ENCODE data around the gene LRRC75A.

Gene LRRC75A

DNA sequence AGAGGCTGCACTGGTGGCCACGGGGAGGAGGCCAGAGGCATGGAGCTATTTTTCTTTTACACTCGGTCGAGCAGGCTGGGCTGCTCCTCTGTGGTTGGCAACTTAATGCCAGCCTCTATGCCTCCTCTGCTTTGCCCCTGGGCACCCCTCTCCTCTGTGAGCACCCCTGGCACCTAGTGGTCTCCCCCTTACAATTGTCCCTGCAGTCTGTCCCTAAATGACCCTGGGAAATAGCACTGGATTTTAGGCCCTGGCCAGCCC, 27.0 kb downstream of the LRRC75A start:
- no peaks in the 10 kb centered on the region for H3K4me1 ChIP-seq (ENCODE audit: insufficient read depth, low read length)
- DNase-seq (no peak), ATAC-seq (ENCODE audit: insufficient read depth, low read depth) (no peak)
- peaks cover 35% of the 10 kb centered on the region for H4K20me1 ChIP-seq (ENCODE audit: insufficient read depth, low read length)
- H2AFZ ChIP-seq (ENCODE audit: low read depth, low read length): no peak overlapping the region
- no peaks in the 10 kb centered on the region for H3K9me3 ChIP-seq (ENCODE audit: insufficient read depth, low read length, severe bottlenecking)
- H3K36me3 ChIP-seq (ENCODE audit: insufficient read depth, low read length): peaks cover 18% of the 10 kb centered on the region
- no peak overlapping the region for H3K4me3 ChIP-seq (ENCODE audit: low read depth in 1 of 2, low read length in 2 of 2)
- H3K27ac ChIP-seq (ENCODE audit: low read length): no peak overlapping the region
- H3K27me3 ChIP-seq (ENCODE audit: insufficient read depth, low read length, poor library complexity): no peaks in the 10 kb centered on the region
- no peak overlapping the region for H3K4me2 ChIP-seq (ENCODE audit: insufficient read depth, low read length)
- no peak overlapping the region for H3K9ac ChIP-seq (ENCODE audit: low read depth, low read length)
- H3K79me2 ChIP-seq (ENCODE audit: insufficient read depth, low read length): no peaks in the 10 kb centered on the region
- TF ChIP-seq EZH2 (IDR thresholded peaks at IDR 0.05; ENCODE audit: borderline replicate concordance, low read depth, low read length, severe bottlenecking): no peak
- TF ChIP-seq, protein P1, sequence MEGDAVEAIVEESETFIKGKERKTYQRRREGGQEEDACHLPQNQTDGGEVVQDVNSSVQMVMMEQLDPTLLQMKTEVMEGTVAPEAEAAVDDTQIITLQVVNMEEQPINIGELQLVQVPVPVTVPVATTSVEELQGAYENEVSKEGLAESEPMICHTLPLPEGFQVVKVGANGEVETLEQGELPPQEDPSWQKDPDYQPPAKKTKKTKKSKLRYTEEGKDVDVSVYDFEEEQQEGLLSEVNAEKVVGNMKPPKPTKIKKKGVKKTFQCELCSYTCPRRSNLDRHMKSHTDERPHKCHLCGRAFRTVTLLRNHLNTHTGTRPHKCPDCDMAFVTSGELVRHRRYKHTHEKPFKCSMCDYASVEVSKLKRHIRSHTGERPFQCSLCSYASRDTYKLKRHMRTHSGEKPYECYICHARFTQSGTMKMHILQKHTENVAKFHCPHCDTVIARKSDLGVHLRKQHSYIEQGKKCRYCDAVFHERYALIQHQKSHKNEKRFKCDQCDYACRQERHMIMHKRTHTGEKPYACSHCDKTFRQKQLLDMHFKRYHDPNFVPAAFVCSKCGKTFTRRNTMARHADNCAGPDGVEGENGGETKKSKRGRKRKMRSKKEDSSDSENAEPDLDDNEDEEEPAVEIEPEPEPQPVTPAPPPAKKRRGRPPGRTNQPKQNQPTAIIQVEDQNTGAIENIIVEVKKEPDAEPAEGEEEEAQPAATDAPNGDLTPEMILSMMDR (IDR thresholded peaks at IDR 0.05; ENCODE audit: borderline replicate concordance, extremely low read depth, low read length, poor library complexity, severe bottlenecking): no peak

DNA sequence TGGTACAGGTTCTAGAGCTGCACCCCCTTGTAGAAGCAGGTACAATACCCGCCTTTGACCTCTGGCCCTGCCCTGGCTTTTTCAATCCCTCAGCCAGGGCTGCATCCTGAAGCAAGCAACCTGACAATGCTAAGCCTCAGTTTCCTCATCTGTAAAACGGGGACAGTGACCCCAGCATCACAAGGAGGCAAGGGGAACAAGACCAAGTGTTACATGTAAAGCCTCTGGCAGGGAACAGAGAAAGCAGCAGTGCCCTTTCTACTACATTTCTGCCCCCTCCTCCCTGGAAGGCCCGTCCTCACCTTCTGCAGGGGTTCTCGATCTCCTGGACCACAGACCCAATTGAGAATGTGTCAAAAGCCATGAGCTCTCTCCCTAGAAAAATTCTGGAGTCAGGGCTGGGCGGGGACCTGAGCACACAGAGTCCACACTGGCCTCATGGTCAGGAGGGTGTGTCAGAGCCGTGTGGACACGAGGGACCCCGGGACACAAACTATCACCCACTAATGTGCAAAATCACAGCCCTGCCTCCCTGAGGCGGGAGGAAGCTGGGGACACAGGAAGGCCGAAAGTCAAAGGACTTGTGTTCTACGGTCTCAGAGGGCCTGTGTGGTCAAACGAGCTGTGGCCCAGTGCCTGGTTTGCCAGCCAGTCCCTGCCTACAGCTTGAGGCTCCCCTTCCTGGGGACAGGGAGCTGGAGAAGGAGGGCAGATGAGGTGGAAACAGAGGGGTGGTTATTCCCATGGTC, 27.5 kb downstream of the LRRC75A start:
- H3K9ac ChIP-seq (ENCODE audit: low read depth, low read length): no peak overlapping the region
- no peak for TF ChIP-seq EZH2 (IDR thresholded peaks at IDR 0.05; ENCODE audit: borderline replicate concordance, low read depth, low read length, severe bottlenecking)
- TF ChIP-seq, protein P1 (IDR thresholded peaks at IDR 0.05; ENCODE audit: borderline replicate concordance, extremely low read depth, low read length, poor library complexity, severe bottlenecking): no peak
- H4K20me1 ChIP-seq (ENCODE audit: insufficient read depth, low read length): peaks cover 35% of the 10 kb centered on the region
- no peak overlapping the region for H3K27ac ChIP-seq (ENCODE audit: low read length)
- H3K36me3 ChIP-seq (ENCODE audit: insufficient read depth, low read length): peaks cover 23% of the 10 kb centered on the region
- ATAC-seq (ENCODE audit: insufficient read depth, low read depth) (no peak), DNase-seq (no peak)
- H3K9me3 ChIP-seq (ENCODE audit: insufficient read depth, low read length, severe bottlenecking): no peaks in the 10 kb centered on the region
- H3K79me2 ChIP-seq (ENCODE audit: insufficient read depth, low read length): no peaks in the 10 kb centered on the region
- H3K4me1 ChIP-seq (ENCODE audit: insufficient read depth, low read length): no peaks in the 10 kb centered on the region
- no peak overlapping the region for H3K4me3 ChIP-seq (ENCODE audit: low read depth in 1 of 2, low read length in 2 of 2)
- no peak overlapping the region for H3K4me2 ChIP-seq (ENCODE audit: insufficient read depth, low read length)
- no peaks in the 10 kb centered on the region for H3K27me3 ChIP-seq (ENCODE audit: insufficient read depth, low read length, poor library complexity)
- H2AFZ ChIP-seq (ENCODE audit: low read depth, low read length): no peak overlapping the region

DNA sequence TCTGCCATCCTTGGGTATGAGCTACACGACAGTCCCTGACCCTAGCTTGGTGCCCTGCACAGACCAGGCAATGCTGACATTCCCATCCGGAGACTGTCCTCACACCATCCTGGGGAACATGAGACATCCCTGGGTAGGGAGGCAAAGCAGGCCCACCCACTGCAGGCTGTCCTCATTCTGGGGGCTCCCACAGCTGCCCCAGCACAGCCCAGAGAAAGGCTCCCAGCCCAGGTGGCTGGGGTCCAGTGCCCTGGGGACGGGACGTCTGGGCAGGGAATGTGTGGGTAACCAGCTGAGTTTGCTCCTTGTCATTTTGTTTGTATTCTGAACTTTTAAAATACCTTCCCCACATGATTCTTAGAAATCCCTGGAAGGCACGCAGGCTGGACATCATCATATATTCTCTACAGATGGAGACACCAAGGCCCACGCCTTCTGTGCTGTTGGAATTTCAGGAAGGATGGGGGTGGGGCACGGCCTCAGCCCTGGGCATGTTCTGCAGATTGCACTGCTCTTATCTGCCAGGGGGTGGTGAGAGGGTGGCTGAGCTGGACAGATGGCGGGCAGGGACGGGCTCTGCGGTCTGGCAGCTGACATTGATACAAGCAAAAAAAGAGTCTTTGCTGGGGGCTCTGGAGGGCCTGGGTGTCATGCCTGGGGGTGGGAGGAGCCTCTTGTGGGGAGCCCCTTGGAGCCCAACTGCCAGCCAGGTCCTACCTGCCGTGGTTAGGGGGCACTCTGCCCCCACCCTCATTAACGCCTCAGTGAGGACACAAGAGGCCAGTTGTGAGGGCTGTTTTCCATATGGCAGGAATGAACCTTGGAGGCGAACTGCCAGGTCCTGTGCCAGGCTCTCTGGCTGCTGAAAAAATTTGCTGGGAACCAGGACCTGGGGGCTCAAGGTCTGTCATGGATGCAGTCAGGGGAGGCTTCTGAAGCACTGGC, 28.4 kb downstream of the LRRC75A start:
- no peak for TF ChIP-seq EZH2 (IDR thresholded peaks at IDR 0.05; ENCODE audit: borderline replicate concordance, low read depth, low read length, severe bottlenecking)
- TF ChIP-seq, protein P1 (IDR thresholded peaks at IDR 0.05; ENCODE audit: borderline replicate concordance, extremely low read depth, low read length, poor library complexity, severe bottlenecking): no peak
- H4K20me1 ChIP-seq (ENCODE audit: insufficient read depth, low read length): peaks cover 38% of the 10 kb centered on the region
- no peak overlapping the region for H3K4me2 ChIP-seq (ENCODE audit: insufficient read depth, low read length)
- peaks cover 24% of the 10 kb centered on the region for H3K36me3 ChIP-seq (ENCODE audit: insufficient read depth, low read length)
- H3K4me1 ChIP-seq (ENCODE audit: insufficient read depth, low read length): no peaks in the 10 kb centered on the region
- no peak overlapping the region for H3K9ac ChIP-seq (ENCODE audit: low read depth, low read length)
- no peak overlapping the region for H3K4me3 ChIP-seq (ENCODE audit: low read depth in 1 of 2, low read length in 2 of 2)
- no peaks in the 10 kb centered on the region for H3K9me3 ChIP-seq (ENCODE audit: insufficient read depth, low read length, severe bottlenecking)
- H3K79me2 ChIP-seq (ENCODE audit: insufficient read depth, low read length): no peaks in the 10 kb centered on the region
- H2AFZ ChIP-seq (ENCODE audit: low read depth, low read length): no peak overlapping the region
- ATAC-seq (ENCODE audit: insufficient read depth, low read depth): no peak
- no peaks in the 10 kb centered on the region for H3K27me3 ChIP-seq (ENCODE audit: insufficient read depth, low read length, poor library complexity)
- no peak for DNase-seq
- H3K27ac ChIP-seq (ENCODE audit: low read length): no peak overlapping the region
